ENCODE measurements around the gene ARHGAP6.
"Not testable (repeated sequence)": the region's sequence is repeated elsewhere in the genome, so short reads cannot be mapped to it uniquely, and the experiment has no call there.

- not testable (repeated sequence) for TF ChIP-seq CTCF, POLR2A, EP300 (IDR thresholded peaks at IDR 0.05)
Measured at GRCh38 chrX:11614253-11614652, 51.5 kb downstream of the ARHGAP6 start.

All from ovary (tissue), 3 donors.